ENCODE measurements around the gene GAS6.

GRCh38 chr13:113856716-113857065 is 7.2 kb downstream of the GAS6 start:
- no peak for TF ChIP-seq CTCF (IDR thresholded peaks at IDR 0.05)
- no peak for TF ChIP-seq POLR2A (IDR thresholded peaks at IDR 0.05)

All from adrenal gland (tissue), 5 donors.